Activated naive CD8-positive, alpha-beta T cell treated with anti-CD3 and anti-CD28 coated beads, Interleukin-2, amount 10 ng/mL, durations not matched to agents 7 days and 5 days (primary cell): ENCODE measurements around the gene CSNK1D. TPM values are rescaled to one million over a fixed set of nuclear protein-coding genes. Genes with fewer than 3 reads are reported as not detected.
"Not testable (repeated sequence)": the region's sequence is repeated elsewhere in the genome, so short reads cannot be mapped to it uniquely, and the experiment has no call there.

Experiments
- ATAC-seq: fragments of 150-1000 bp; cut with Tn5 transposase; one replicate; pipeline ENCODE4 v1.10.0; 2021; ENCODE audit warnings: low read depth, moderate library complexity
- POLR2A ChIA-PET: fragments of 350-600 bp; sonication (Branson Sonifier 250); formaldehyde crosslinking; loops from one replicate; lab custom pipeline; 2021; ENCODE audit warnings: antibody characterized with exemption; lab: Charles Lee
- DNase-seq: peaks from one replicate; pipeline ENCODE4 v3.0.0; 2021
- H3K27ac Mint-ChIP-seq: one replicate; pipeline ENCODE4 v1.8.0; 2022; ENCODE audit warnings: mild to moderate bottlenecking, mixed read lengths
- H3K27me3 Mint-ChIP-seq: one replicate; pipeline ENCODE4 v1.8.0; 2022; ENCODE audit warnings: mild to moderate bottlenecking, moderate library complexity, mixed read lengths
- H3K36me3 Mint-ChIP-seq: one replicate; pipeline ENCODE4 v1.8.0; 2021; ENCODE audit warnings: mild to moderate bottlenecking, mixed read lengths
- H3K4me1 Mint-ChIP-seq: one replicate; pipeline ENCODE4 v1.8.0; 2021; ENCODE audit warnings: mixed read lengths
- H3K4me3 Mint-ChIP-seq: one replicate; pipeline ENCODE4 v1.8.0; 2022; ENCODE audit warnings: mild to moderate bottlenecking, moderate library complexity, mixed read lengths
- H3K9me3 Mint-ChIP-seq: one replicate; pipeline ENCODE4 v1.8.0; 2021; ENCODE audit warnings: mixed read lengths
- total RNA-seq, 2 experiments: library from RNA; stranded (reverse); gene quantifications; one replicate each; pipeline ENCODE4 v1.2.3, GENCODE V29; 2021

Gene CSNK1D
- total RNA-seq, 2 experiments from 2014 or later, result 135 to 140 TPM

DNA sequence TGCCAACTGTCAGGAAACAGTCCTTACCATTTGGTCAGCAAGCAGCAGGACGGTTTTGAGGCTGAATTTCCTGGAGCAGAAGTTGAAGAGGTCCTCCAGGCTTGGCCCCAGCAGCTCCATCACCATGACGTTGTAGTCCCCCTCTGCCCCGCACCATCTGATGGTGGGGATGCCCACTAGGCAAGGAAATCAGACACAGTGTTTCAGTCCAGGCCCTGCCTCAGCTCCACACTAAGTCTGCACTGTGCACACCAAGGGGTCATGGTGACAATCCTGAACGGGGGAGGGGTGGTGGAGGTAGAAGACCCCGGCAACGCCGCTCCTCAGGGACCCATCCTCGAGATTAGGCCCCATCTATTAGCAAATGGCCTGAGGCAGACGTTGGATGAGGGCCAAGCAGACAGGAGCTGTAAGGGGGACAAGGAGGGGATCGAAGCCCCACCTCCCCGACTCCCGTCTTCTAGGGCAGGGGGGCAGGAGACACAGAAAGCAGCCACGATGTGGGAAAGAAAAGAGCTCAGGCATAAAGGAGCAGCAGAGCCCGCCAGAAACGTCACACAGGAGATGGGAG, 18.0 kb downstream of the CSNK1D start:
- DNase-seq (no peak), ATAC-seq (no peak)
- Mint-ChIP-seq H3K27ac (no peak overlapping the region), H3K27me3 (no peaks in the 10 kb centered on the region), H3K4me1 (peaks cover 8% of the 10 kb centered on the region), H3K9me3 (peaks cover 3% of the 10 kb centered on the region), H3K36me3 (peaks cover 62% of the 10 kb centered on the region), H3K4me3 (no peak overlapping the region)
- POLR2A ChIA-PET, result no interaction called here

DNA sequence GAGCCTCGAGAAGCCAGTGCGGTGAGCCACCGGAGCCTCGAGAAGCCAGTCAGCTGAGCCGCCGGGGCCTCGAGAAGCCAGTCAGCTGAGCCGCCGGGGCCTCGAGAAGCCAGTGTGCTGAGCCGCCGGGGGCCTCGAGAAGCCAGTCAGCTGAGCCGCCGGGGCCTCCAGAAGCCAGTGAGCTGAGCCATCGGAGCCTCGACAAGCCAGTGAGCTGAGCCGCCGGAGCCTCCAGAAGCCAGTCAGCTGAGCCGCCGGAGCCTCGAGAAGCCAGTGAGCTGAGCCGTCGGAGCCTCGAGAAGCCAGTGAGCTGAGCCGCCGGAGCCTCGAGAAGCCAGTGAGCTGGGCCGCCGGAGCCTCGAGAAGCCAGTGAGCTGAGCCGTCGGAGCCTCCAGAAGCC, 18.8 kb downstream of the CSNK1D start:
- H3K27ac Mint-ChIP-seq, ATAC-seq, H3K4me3 Mint-ChIP-seq, H3K4me1 Mint-ChIP-seq, H3K27me3 Mint-ChIP-seq, POLR2A ChIA-PET, DNase-seq, H3K9me3 Mint-ChIP-seq: not testable (repeated sequence)
- H3K36me3 Mint-ChIP-seq, result peaks cover 54% of the 10 kb centered on the region

DNA sequence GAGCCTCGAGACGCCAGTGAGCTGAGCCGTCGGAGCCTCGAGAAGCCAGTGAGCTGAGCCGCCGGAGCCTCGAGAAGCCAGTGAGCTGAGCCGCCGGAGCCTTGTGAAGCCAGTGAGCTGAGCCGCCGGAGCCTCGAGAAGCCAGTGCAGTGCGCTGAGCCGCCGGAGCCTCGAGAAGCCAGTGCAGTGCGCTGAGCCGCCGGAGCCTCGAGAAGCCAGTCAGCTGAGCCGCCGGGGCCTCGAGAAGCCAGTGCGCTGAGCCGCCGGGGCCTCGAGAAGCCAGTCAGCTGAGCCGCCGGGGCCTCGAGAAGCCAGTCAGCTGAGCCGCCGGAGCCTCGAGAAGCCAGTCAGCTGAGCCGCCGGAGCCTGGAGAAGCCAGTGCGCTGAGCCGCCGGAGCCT, 19.4 kb downstream of the CSNK1D start:
- POLR2A ChIA-PET, result interaction anchor here (1.1 kb wide), 1 partner anchor 38 kb away, joined by 5 read pairs; no protein-coding TSS in a partner anchor
- H3K27me3 Mint-ChIP-seq, H3K27ac Mint-ChIP-seq, H3K9me3 Mint-ChIP-seq, DNase-seq, ATAC-seq, H3K4me1 Mint-ChIP-seq, H3K4me3 Mint-ChIP-seq: not testable (repeated sequence)
- H3K36me3 Mint-ChIP-seq, result peaks cover 55% of the 10 kb centered on the region

DNA sequence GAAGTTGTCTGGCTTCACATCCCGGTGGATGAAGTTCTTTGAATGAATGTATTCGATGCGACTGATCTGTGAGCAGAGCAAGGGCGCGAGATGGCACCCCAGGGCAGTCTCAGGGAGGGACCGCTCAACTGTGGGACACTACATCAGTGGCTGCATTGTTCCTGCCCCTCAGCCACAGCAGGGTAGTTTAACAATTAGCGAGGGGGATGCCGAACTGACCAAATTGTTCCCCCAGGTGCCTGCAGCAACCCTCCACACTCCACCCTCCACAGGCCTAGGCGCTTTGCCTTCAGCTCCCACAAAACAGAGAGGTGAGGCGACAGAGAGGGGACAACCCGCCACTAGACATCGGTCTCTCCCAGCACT, 20.3 kb downstream of the CSNK1D start:
- H3K27me3 Mint-ChIP-seq, result no peaks in the 10 kb centered on the region
- peaks cover 53% of the 10 kb centered on the region for H3K36me3 Mint-ChIP-seq

DNA sequence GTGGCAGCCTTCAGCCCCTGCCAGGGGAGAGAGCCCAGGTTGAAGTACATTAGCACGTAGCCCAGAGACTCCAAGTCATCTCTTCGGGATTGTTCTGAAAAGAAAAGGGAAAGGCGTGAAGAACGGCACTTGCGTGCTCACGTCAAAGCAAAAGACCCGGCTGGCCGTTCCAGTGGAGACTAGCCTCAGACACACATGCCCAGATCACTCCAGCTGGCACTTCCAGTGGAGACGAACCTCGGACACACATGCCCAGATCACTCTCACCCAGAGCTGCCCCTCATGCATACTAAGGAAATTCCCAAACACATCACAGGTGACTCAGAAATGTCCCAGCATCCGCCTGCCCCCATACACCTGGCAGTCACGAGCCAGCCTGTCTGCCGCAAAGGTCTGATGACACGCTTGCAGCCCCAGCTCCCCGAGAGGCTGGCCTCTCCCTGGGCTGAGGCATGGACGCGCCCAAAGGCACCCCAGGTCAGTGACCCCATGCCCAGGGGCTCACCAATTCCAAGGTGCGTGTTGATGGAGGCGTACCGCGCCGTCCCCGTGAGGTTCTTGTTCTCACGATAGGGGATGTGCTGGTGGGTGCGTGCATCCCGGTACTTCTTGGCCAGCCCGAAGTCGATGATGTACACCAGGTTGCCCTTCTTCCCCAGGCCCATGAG, 20.9 kb downstream of the CSNK1D start:
- Mint-ChIP-seq H3K36me3 (peaks cover 53% of the 10 kb centered on the region), H3K4me1 (peaks cover 11% of the 10 kb centered on the region), H3K4me3 (no peak overlapping the region), H3K9me3 (peaks cover 2% of the 10 kb centered on the region), H3K27ac (no peak overlapping the region), H3K27me3 (no peaks in the 10 kb centered on the region)
- POLR2A ChIA-PET, result no interaction called here
- no peak for DNase-seq
- no peak for ATAC-seq

More for the DNA sequence above, 20.3 kb downstream of the CSNK1D start:
- POLR2A ChIA-PET, result interaction anchor here (1.1 kb wide), 1 partner anchor 39 kb away, joined by 5 read pairs; no protein-coding TSS in a partner anchor
- peaks cover 2% of the 10 kb centered on the region for H3K9me3 Mint-ChIP-seq
- H3K4me1 Mint-ChIP-seq, result peaks cover 9% of the 10 kb centered on the region
- H3K4me3 Mint-ChIP-seq, result no peak overlapping the region
- H3K27ac Mint-ChIP-seq, result no peak overlapping the region
- no peak for DNase-seq
- no peak for ATAC-seq

DNA sequence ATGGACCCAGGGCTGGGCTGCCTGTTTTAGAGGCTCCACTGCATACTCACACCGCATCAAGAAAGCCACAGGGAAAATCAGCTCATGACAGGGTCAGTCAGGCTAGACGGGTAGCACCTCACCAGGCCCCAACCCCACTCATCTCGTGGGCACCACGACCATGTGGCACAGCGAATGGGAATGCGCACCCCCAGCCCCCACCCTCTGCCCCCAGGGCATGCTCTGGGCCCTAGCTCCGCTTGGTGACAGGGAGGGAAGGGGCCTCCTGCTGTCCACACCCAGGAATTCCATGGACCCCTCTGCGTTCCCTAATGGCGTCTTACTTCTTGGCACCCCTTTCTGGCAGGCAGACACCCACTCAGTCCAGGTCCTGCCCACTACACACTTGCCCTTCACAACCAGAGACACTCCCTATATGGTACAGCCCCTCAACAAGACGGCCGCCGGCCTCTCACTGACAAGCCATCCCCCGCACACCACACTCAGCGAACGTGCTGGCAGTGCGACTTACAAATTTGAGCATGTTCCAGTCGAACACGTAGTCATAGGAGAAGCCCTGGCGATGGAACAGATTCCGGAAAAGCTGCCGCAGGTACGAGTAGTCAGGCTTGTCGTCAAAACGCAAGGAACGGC, 22.5 kb downstream of the CSNK1D start:
- H3K4me3 Mint-ChIP-seq, result no peak overlapping the region
- H3K36me3 Mint-ChIP-seq, result peaks cover 39% of the 10 kb centered on the region
- ATAC-seq (no peak), DNase-seq (no peak)
- no peak overlapping the region for H3K27ac Mint-ChIP-seq
- no peaks in the 10 kb centered on the region for H3K27me3 Mint-ChIP-seq
- POLR2A ChIA-PET, result no interaction called here
- H3K9me3 Mint-ChIP-seq, result peaks cover 2% of the 10 kb centered on the region
- H3K4me1 Mint-ChIP-seq, result peaks cover 7% of the 10 kb centered on the region

DNA sequence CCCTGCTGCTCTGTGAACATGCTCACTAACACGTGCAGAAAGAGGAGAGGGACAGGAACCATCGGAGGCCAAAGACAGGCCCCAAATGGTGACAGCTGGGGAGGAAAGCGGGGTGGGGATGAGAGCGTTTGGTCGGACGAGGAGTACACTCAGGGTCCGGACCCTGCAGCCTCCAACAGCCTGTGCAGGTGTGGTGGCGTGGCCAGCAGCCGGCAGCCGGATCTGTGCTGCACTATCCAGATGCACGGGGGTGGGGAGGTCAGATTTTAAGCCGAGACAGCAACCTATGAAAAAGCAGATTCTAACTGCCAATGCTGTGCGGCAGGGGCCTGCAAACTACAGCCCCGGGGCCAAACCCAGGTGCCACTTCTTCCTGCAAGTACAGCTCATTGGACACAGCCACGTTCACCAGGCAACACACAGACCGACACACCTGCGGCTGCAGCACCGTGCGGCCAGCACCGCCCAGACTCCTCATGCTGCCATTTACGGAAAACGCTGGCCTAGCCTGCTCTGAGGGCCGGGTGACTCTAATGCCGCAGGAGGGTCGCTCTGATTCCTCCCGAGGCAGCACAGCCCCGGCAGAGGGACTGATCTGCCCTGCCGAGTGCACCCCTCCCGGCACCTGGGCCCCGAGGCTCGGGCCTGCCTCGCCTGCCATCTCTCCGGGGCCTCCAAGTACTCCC, 23.5 kb downstream of the CSNK1D start:
- POLR2A ChIA-PET, result no interaction called here
- DNase-seq (no peak), ATAC-seq (no peak)
- Mint-ChIP-seq H3K4me1 (peaks cover 5% of the 10 kb centered on the region), H3K9me3 (no peaks in the 10 kb centered on the region), H3K36me3 (peaks cover 33% of the 10 kb centered on the region), H3K4me3 (no peak overlapping the region), H3K27ac (no peak overlapping the region), H3K27me3 (no peaks in the 10 kb centered on the region)

DNA sequence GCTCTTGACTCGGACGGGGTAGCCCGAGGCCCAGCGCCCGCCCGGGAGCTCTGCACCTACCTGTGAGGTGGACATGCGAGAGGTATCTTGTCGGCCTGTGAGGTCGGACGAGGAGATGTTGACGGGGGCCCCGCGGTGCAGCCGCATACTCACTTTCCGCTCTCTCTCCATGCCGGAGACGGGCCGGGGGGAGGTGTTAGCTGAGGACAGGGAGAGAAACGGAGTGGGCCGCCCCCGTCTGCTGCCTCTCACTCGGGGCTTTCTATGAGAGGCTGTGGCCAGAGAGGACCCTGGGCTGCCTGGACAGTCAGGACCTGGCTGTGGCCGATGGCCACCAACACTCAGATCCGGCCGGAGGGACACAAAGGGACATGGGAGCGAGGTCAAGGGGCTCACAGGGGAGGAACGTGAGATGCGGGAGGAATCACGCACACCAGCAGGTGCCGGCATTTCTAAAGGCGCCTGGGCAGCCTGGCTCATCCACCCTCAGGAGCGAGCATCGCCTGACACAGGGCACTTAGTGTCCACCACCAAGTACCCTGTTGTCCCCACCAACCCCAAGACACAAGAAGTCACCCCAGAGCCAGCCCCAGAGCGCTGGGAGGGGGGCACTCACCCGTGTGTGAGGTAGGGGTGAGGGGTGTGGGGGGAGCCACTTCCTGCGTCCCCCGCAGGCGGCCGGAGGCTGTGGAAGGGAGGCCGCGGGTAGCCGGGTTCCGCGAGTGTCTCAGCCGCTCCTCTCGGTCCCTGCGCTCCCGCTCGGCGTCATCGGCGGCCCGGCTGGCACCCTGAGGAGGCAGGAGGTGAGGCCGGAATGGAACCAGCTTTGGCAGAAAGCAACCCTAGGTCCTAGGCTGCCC, 24.5 kb downstream of the CSNK1D start:
- Mint-ChIP-seq H3K4me3 (no peak overlapping the region), H3K27me3 (no peaks in the 10 kb centered on the region), H3K36me3 (peaks cover 40% of the 10 kb centered on the region), H3K27ac (no peak overlapping the region), H3K4me1 (peaks cover 8% of the 10 kb centered on the region), H3K9me3 (no peaks in the 10 kb centered on the region)
- POLR2A ChIA-PET, result no interaction called here
- ATAC-seq (no peak), DNase-seq (no peak)

DNA sequence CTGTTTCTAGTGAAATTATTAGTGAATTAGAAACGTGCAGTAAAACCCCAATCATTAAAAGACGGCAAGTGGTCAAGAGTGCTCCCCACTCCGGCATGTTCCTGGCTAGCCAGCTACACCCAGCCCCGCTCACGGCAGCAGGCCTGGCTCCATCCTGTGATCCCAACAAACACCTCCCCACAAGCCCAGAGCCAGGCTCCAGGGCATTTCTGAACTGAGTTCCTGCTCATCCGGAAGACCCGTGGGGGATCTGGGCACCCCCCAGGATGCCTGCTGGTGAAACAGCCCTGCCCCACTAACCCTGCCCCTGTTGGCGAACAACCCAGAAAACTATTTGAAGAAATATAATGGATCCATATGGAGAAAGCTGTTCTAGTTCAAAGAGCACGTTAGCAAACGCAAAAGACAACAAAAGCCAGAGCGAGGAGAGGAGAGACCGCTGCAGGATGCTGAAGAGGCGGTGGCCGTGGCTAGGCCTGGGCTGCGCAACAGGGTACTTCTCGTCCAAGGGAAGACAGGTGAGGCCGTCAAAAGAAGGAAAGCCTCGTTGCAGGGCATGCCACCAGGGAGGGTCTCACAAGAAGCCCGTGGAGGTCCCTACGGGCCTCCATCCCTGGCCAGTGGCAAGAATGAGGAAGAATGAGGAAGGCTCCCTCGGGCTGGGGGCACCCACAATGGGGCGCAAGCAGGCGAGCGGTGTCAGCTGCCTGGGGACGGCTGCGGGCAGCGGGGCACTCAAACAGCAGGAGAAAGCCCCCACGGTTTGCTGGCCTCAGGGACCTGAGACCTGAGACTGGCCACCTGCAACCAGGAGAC, 25.4 kb downstream of the CSNK1D start:
- Mint-ChIP-seq H3K4me3 (no peak overlapping the region), H3K27me3 (no peaks in the 10 kb centered on the region), H3K36me3 (peaks cover 39% of the 10 kb centered on the region), H3K9me3 (no peaks in the 10 kb centered on the region), H3K4me1 (peaks cover 10% of the 10 kb centered on the region), H3K27ac (no peak overlapping the region)
- POLR2A ChIA-PET, result no interaction called here
- no peak for ATAC-seq
- DNase-seq, result no peak

DNA sequence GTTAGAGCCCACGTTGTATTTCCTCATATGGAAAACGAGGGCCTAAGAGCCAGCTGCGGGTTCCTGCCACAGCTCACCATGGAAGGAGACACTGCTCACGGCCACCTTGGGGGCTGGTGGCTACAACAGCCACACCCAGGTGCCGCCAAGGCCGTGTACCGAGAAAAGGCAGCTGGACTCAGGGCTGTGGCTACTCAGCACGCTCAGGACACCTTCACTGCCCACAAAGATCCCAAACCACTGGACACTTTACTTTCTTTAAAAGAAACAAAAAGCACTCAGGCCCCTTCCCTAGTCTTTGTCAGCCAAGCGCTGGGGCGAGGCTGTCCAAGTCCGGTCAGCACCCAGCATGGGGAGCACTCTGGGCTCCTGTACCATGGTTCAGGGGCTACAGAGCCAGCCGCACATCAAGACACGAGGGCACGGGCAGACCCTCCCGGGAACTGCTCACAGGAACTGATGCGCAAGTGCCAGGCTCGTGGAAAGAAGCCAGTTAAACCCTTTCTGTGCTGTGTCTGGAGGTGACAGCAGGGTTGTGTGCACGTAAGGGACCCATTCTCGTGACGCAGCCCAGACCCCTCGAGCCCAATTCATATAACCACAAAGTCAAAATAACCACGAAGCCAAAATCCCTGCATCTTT, 26.2 kb downstream of the CSNK1D start:
- H3K4me1 Mint-ChIP-seq, result peaks cover 13% of the 10 kb centered on the region
- DNase-seq, result no peak
- ATAC-seq, result no peak
- no peaks in the 10 kb centered on the region for H3K27me3 Mint-ChIP-seq
- H3K36me3 Mint-ChIP-seq, result peaks cover 36% of the 10 kb centered on the region
- POLR2A ChIA-PET, result no interaction called here
- H3K9me3 Mint-ChIP-seq, result no peaks in the 10 kb centered on the region
- H3K4me3 Mint-ChIP-seq, result no peak overlapping the region
- peak overlapping the region; percentile 45 for H3K27ac Mint-ChIP-seq

DNA sequence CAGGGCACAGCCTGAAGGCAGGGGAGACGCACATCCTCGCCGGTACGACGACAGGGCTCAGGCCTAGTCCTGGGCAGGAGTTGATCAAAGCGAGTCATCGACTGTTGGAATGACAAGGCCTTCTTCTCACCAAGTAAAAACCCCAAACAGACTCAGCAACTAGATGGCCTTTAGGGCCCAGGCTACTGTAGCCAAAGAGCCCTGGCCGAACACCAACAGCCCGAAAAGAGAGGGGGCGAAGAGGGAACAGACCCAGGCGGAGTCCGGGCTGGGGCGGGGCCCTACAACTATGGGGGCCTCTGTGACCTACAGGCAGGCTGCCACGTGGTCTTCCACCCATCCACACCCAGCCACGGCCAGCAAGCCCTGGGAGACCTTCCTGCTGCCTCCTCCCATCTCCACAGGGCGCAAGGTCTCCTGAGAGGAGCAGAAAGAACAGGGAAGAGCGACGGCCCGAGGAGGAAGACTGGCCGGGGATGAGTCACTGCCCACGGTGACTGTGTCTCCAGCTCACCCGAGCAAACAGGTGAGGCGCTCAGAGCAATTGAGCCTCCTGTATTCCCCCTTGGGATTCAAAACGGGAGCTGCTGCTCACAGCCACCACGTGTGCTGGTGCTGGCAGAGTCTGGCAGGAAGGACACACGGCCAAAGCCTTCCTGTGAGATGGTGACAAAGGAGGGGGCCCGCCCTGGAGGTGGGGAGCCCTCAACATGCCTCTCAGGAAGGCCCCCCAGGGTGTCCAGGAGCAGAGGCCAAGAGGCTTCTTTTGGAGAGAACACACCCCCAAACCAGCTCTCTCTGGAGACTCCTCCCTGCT, 26.9 kb downstream of the CSNK1D start:
- no peak for ATAC-seq
- Mint-ChIP-seq H3K4me3 (no peak overlapping the region), H3K36me3 (peaks cover 29% of the 10 kb centered on the region)

More for the DNA sequence above, 26.9 kb downstream of the CSNK1D start:
- POLR2A ChIA-PET, result interaction anchor here (1.8 kb wide), 1 partner anchor 52 kb away, joined by 7 read pairs; no protein-coding TSS in a partner anchor
- no peak overlapping the region for H3K27ac Mint-ChIP-seq
- no peaks in the 10 kb centered on the region for H3K27me3 Mint-ChIP-seq
- H3K4me1 Mint-ChIP-seq, result peaks cover 14% of the 10 kb centered on the region
- no peak for DNase-seq
- H3K9me3 Mint-ChIP-seq, result no peaks in the 10 kb centered on the region
